OCI-LY1 (cell line): ENCODE data around the gene RHPN2.
"Not testable (repeated sequence)": the region's sequence is repeated elsewhere in the genome, so short reads cannot be mapped to it uniquely, and the experiment has no call there.

Experiments used
- CTCF ChIP-seq: fragments of 200-600 bp; sonication (generic), shearing (Covaris generic); IDR thresholded peaks from 2 replicates; pipeline ENCODE4 v1.5.1; 2017; ENCODE audit warnings: mild to moderate bottlenecking, antibody characterized with exemption, low read length, moderate library complexity, mixed read lengths
- EZH2 ChIP-seq: fragments of 200-600 bp; sonication (generic), shearing (Covaris generic); IDR thresholded peaks from 2 replicates; pipeline ENCODE4 v1.8.0; 2017; ENCODE audit warnings: borderline replicate concordance, mixed run types, mild to moderate bottlenecking, antibody characterized with exemption, low read length, moderate library complexity, mixed read lengths

- not testable (repeated sequence) for TF ChIP-seq CTCF, EZH2
These were observed 22.9 kb downstream of the RHPN2 start for GRCh38 chr19:33041828-33042160.
